Stimulated activated naive CD8-positive, alpha-beta T cell treated with anti-CD3 and anti-CD28 coated beads, Interleukin-15, amount 100 ng/mL, for 72 hours (primary cell): ENCODE results near the gene IRX6.

Experiments
- ATAC-seq: fragments of 150-1000 bp; cut with Tn5 transposase; 2 replicates; pipeline ENCODE4 v1.10.0; 2021; ENCODE audit warnings: mild to moderate bottlenecking, moderate library complexity
- DNase-seq, 2 donors: peaks; one replicate each; pipeline ENCODE4 v3.0.0; 2021 to 2022
- H3K27ac Mint-ChIP-seq, 2 donors: one replicate each; pipeline ENCODE4 v1.8.0; 2022; ENCODE audit warnings: mild to moderate bottlenecking in 2 of 2, mixed read lengths in 2 of 2, moderate library complexity in 2 of 2
- H3K27me3 Mint-ChIP-seq: one replicate; pipeline ENCODE4 v1.8.0; 2022; ENCODE audit warnings: mixed read lengths
- H3K4me1 Mint-ChIP-seq: one replicate; pipeline ENCODE4 v1.8.0; 2022; ENCODE audit warnings: mild to moderate bottlenecking, mixed read lengths
- H3K4me3 Mint-ChIP-seq, 2 donors: one replicate each; pipeline ENCODE4 v1.8.0; 2022; ENCODE audit warnings: mild to moderate bottlenecking in 2 of 2, mixed read lengths in 2 of 2, moderate library complexity in 1 of 2
- H3K9me3 Mint-ChIP-seq, 2 donors: one replicate each; pipeline ENCODE4 v1.8.0; 2022; ENCODE audit warnings: mixed read lengths in 2 of 2

The IRX6 gene

GRCh38 chr16:55330781-55331647, 7.0 kb downstream of the IRX6 start:
- H3K27ac Mint-ChIP-seq, result no peak overlapping the region
- H3K9me3 Mint-ChIP-seq, result no peaks in the 10 kb centered on the region
- H3K4me3 Mint-ChIP-seq, result peak overlapping the region; percentile 32 to 57
- peaks cover 98% of the 10 kb centered on the region for H3K27me3 Mint-ChIP-seq
- H3K4me1 Mint-ChIP-seq, result peaks cover 16% of the 10 kb centered on the region
- DNase-seq (no peak), ATAC-seq (no peak)

- DNase-seq (no peak), ATAC-seq (no peak)
- Mint-ChIP-seq H3K4me1 (peaks cover 16% of the 10 kb centered on the region), H3K4me3 (no peak overlapping the region), H3K27me3 (peaks cover 91% of the 10 kb centered on the region), H3K27ac (no peak overlapping the region), H3K9me3 (no peaks in the 10 kb centered on the region)
These were observed 7.7 kb downstream of the IRX6 start for GRCh38 chr16:55331648-55332185.

GRCh38 chr16:55333684-55334083, 9.7 kb downstream of the IRX6 start:
- Mint-ChIP-seq H3K9me3 (peaks cover 0 to 3% of the 10 kb centered on the region in 2 donors), H3K27ac (no peak overlapping the region), H3K4me3 (no peak overlapping the region), H3K4me1 (peaks cover 16% of the 10 kb centered on the region), H3K27me3 (peaks cover 75% of the 10 kb centered on the region)
- ATAC-seq, result no peak
- DNase-seq, result no peak

GRCh38 chr16:55338646-55339045, 14.6 kb downstream of the IRX6 start:
- no peak for ATAC-seq
- no peak for DNase-seq
- Mint-ChIP-seq H3K4me3 (no peak overlapping the region), H3K9me3 (peaks cover 4 to 5% of the 10 kb centered on the region in 2 donors), H3K27me3 (peaks cover 44% of the 10 kb centered on the region), H3K4me1 (no peaks in the 10 kb centered on the region), H3K27ac (no peak overlapping the region)

GRCh38 chr16:55340445-55340844, 16.4 kb downstream of the IRX6 start:
- Mint-ChIP-seq H3K9me3 (peaks cover 4 to 5% of the 10 kb centered on the region in 2 donors), H3K4me1 (no peaks in the 10 kb centered on the region), H3K27me3 (peaks cover 26% of the 10 kb centered on the region), H3K4me3 (no peak overlapping the region), H3K27ac (no peak overlapping the region)
- ATAC-seq, result no peak
- no peak for DNase-seq

GRCh38 chr16:55341681-55342080, 17.7 kb downstream of the IRX6 start:
- H3K4me1 Mint-ChIP-seq, result no peaks in the 10 kb centered on the region
- no peak overlapping the region for H3K4me3 Mint-ChIP-seq
- H3K9me3 Mint-ChIP-seq, result peaks cover 4 to 5% of the 10 kb centered on the region in 2 donors
- ATAC-seq (no peak), DNase-seq (no peak)
- H3K27ac Mint-ChIP-seq, result no peak overlapping the region
- peaks cover 21% of the 10 kb centered on the region for H3K27me3 Mint-ChIP-seq

- ATAC-seq (no peak), DNase-seq (no peak)
- Mint-ChIP-seq H3K9me3 (no peaks in the 10 kb centered on the region), H3K4me1 (no peaks in the 10 kb centered on the region), H3K27ac (no peak overlapping the region), H3K27me3 (peaks cover 22% of the 10 kb centered on the region), H3K4me3 (no peak overlapping the region)
These were observed 22.5 kb downstream of the IRX6 start for GRCh38 chr16:55346475-55346874.

GRCh38 chr16:55349867-55350266, 25.9 kb downstream of the IRX6 start:
- Mint-ChIP-seq H3K27ac (peak overlapping the region in 1 of 2 donors; percentile 2), H3K27me3 (peaks cover 22% of the 10 kb centered on the region)

GRCh38 chr16:55350984-55351383, 27.0 kb downstream of the IRX6 start:
- Mint-ChIP-seq H3K27me3 (peaks cover 22% of the 10 kb centered on the region), H3K27ac (no peak overlapping the region), H3K9me3 (no peaks in the 10 kb centered on the region), H3K4me1 (no peaks in the 10 kb centered on the region), H3K4me3 (no peak overlapping the region)
- ATAC-seq (no peak), DNase-seq (no peak)

More at GRCh38 chr16:55349867-55350266, 25.9 kb downstream of the IRX6 start:
- H3K4me3 Mint-ChIP-seq, result no peak overlapping the region
- ATAC-seq (no peak), DNase-seq (no peak)
- H3K4me1 Mint-ChIP-seq, result no peaks in the 10 kb centered on the region
- no peaks in the 10 kb centered on the region for H3K9me3 Mint-ChIP-seq

GRCh38 chr16:55351936-55352335, 27.9 kb downstream of the IRX6 start:
- no peak overlapping the region for H3K27ac Mint-ChIP-seq
- no peaks in the 10 kb centered on the region for H3K9me3 Mint-ChIP-seq
- no peak overlapping the region for H3K4me3 Mint-ChIP-seq
- ATAC-seq (no peak), DNase-seq (no peak)
- no peaks in the 10 kb centered on the region for H3K4me1 Mint-ChIP-seq
- peaks cover 22% of the 10 kb centered on the region for H3K27me3 Mint-ChIP-seq

- no peak for ATAC-seq
- no peaks in the 10 kb centered on the region for H3K9me3 Mint-ChIP-seq
- no peak overlapping the region for H3K4me3 Mint-ChIP-seq
- no peaks in the 10 kb centered on the region for H3K27me3 Mint-ChIP-seq
- H3K27ac Mint-ChIP-seq, result no peak overlapping the region
- H3K4me1 Mint-ChIP-seq, result no peaks in the 10 kb centered on the region
- no peak for DNase-seq
These were observed 33.2 kb downstream of the IRX6 start for GRCh38 chr16:55357241-55357640.

GRCh38 chr16:55359946-55360345, 35.9 kb downstream of the IRX6 start:
- Mint-ChIP-seq H3K27ac (no peak overlapping the region), H3K4me3 (no peak overlapping the region), H3K27me3 (peaks cover 4% of the 10 kb centered on the region), H3K9me3 (no peaks in the 10 kb centered on the region), H3K4me1 (no peaks in the 10 kb centered on the region)
- DNase-seq, result no peak
- ATAC-seq, result no peak

GRCh38 chr16:55364811-55365210, 40.8 kb downstream of the IRX6 start:
- H3K4me3 Mint-ChIP-seq, result no peak overlapping the region
- ATAC-seq (no peak), DNase-seq (no peak)
- H3K27ac Mint-ChIP-seq, result no peak overlapping the region
- no peaks in the 10 kb centered on the region for H3K4me1 Mint-ChIP-seq
- H3K9me3 Mint-ChIP-seq, result no peaks in the 10 kb centered on the region
- H3K27me3 Mint-ChIP-seq, result peaks cover 7% of the 10 kb centered on the region

GRCh38 chr16:55367301-55367811, 43.4 kb downstream of the IRX6 start:
- DNase-seq (no peak), ATAC-seq (no peak)
- Mint-ChIP-seq H3K4me1 (peaks cover 8% of the 10 kb centered on the region), H3K27ac (no peak overlapping the region), H3K9me3 (no peaks in the 10 kb centered on the region), H3K27me3 (peaks cover 32% of the 10 kb centered on the region), H3K4me3 (no peak overlapping the region)

- H3K4me1 Mint-ChIP-seq, result peaks cover 8% of the 10 kb centered on the region
- ATAC-seq (no peak), DNase-seq (no peak)
- H3K9me3 Mint-ChIP-seq, result no peaks in the 10 kb centered on the region
- H3K27me3 Mint-ChIP-seq, result peaks cover 38% of the 10 kb centered on the region
- no peak overlapping the region for H3K4me3 Mint-ChIP-seq
- no peak overlapping the region for H3K27ac Mint-ChIP-seq
These were observed 44.0 kb downstream of the IRX6 start for GRCh38 chr16:55367866-55368603.

- Mint-ChIP-seq H3K4me1 (peaks cover 8% of the 10 kb centered on the region), H3K27ac (no peak overlapping the region), H3K27me3 (peaks cover 46% of the 10 kb centered on the region), H3K9me3 (no peaks in the 10 kb centered on the region), H3K4me3 (no peak overlapping the region)
- DNase-seq (no peak), ATAC-seq (no peak)
These were observed 45.1 kb downstream of the IRX6 start for GRCh38 chr16:55369151-55369550.
